Nephron progenitor cell (in vitro differentiated cells): ENCODE measurements around the gene GUCY1B1.

Source experiments
- DNase-seq: peaks from one replicate; pipeline ENCODE4 v3.0.0; 2021
- H3K27ac Mint-ChIP-seq: 2 replicates; pipeline ENCODE4 v1.8.0; 2021; ENCODE audit warnings: mild to moderate bottlenecking, moderate library complexity, mixed read lengths
- H3K27me3 Mint-ChIP-seq: 2 replicates; pipeline ENCODE4 v1.8.0; 2021; ENCODE audit warnings: mild to moderate bottlenecking, low read depth, mixed read lengths; ENCODE audit not compliant: poor library complexity
- H3K36me3 Mint-ChIP-seq: 2 replicates; pipeline ENCODE4 v1.8.0; 2021; ENCODE audit warnings: low read depth, mixed read lengths
- H3K4me1 Mint-ChIP-seq: 2 replicates; pipeline ENCODE4 v1.8.0; 2021; ENCODE audit warnings: mixed read lengths
- H3K4me3 Mint-ChIP-seq: 2 replicates; pipeline ENCODE4 v1.8.0; 2021; ENCODE audit warnings: mild to moderate bottlenecking, moderate library complexity, mixed read lengths
- H3K9me3 Mint-ChIP-seq: 2 replicates; pipeline ENCODE4 v1.8.0; 2021; ENCODE audit warnings: mild to moderate bottlenecking, moderate library complexity, mixed read lengths
- CTCF ChIP-seq: fragments of 200-600 bp; sonication (generic); IDR thresholded peaks from 2 replicates; pipeline ENCODE4 v1.5.0; 2021; ENCODE audit warnings: antibody characterized with exemption

Gene GUCY1B1

GRCh38 chr4:155781249-155781831 is 22.5 kb downstream of the GUCY1B1 start:
- Mint-ChIP-seq H3K27me3 (no peaks in the 10 kb centered on the region), H3K4me3 (no peak overlapping the region), H3K9me3 (no peaks in the 10 kb centered on the region), H3K36me3 (no peaks in the 10 kb centered on the region), H3K4me1 (no peaks in the 10 kb centered on the region), H3K27ac (no peak overlapping the region)
- no peak for TF ChIP-seq CTCF
- DNase-seq: no peak

- no peaks in the 10 kb centered on the region for H3K27me3 Mint-ChIP-seq
- DNase-seq: no peak
- H3K9me3 Mint-ChIP-seq: no peaks in the 10 kb centered on the region
- peaks cover 4% of the 10 kb centered on the region for H3K36me3 Mint-ChIP-seq
- no peak overlapping the region for H3K27ac Mint-ChIP-seq
- no peak for TF ChIP-seq CTCF
- H3K4me3 Mint-ChIP-seq: no peak overlapping the region
- no peaks in the 10 kb centered on the region for H3K4me1 Mint-ChIP-seq
These were observed 25.8 kb downstream of the GUCY1B1 start for GRCh38 chr4:155784637-155785036.

- H3K36me3 Mint-ChIP-seq: peaks cover 8% of the 10 kb centered on the region
- no peaks in the 10 kb centered on the region for H3K27me3 Mint-ChIP-seq
- H3K4me1 Mint-ChIP-seq: no peaks in the 10 kb centered on the region
- DNase-seq: no peak
- H3K27ac Mint-ChIP-seq: no peak overlapping the region
- no peak overlapping the region for H3K4me3 Mint-ChIP-seq
- H3K9me3 Mint-ChIP-seq: no peaks in the 10 kb centered on the region
- no peak for TF ChIP-seq CTCF
These were observed 27.0 kb downstream of the GUCY1B1 start for GRCh38 chr4:155785828-155786227.

- Mint-ChIP-seq H3K9me3 (no peaks in the 10 kb centered on the region), H3K4me3 (no peak overlapping the region), H3K27me3 (no peaks in the 10 kb centered on the region), H3K27ac (no peak overlapping the region), H3K36me3 (peaks cover 8% of the 10 kb centered on the region), H3K4me1 (no peaks in the 10 kb centered on the region)
- peak; percentile 77 for TF ChIP-seq CTCF
- DNase-seq: peak; percentile 8
These were observed 28.4 kb downstream of the GUCY1B1 start for GRCh38 chr4:155787113-155787710.

GRCh38 chr4:155789391-155789790 is 30.6 kb downstream of the GUCY1B1 start:
- no peak for DNase-seq
- no peaks in the 10 kb centered on the region for H3K9me3 Mint-ChIP-seq

More at GRCh38 chr4:155789391-155789790, 30.6 kb downstream of the GUCY1B1 start:
- H3K36me3 Mint-ChIP-seq: peaks cover 8% of the 10 kb centered on the region
- no peaks in the 10 kb centered on the region for H3K4me1 Mint-ChIP-seq
- H3K4me3 Mint-ChIP-seq: no peak overlapping the region
- peak overlapping the region; percentile 6 for H3K27ac Mint-ChIP-seq
- no peak for TF ChIP-seq CTCF
- no peaks in the 10 kb centered on the region for H3K27me3 Mint-ChIP-seq
